Epidermal melanocyte (primary cell): ENCODE measurements around the gene VASN.

ENCODE experiments used
- DNase-seq: peaks from one replicate; pipeline ENCODE4 v3.0.0; 2011; ENCODE audit warnings: low spot score; ENCODE audit not compliant: insufficient read length

VASN gene

GRCh38 chr16:4419402-4419959 lies 47.8 kb downstream of the VASN start:
- DNase-seq = no peak

GRCh38 chr16:4420505-4421105 lies 49.0 kb downstream of the VASN start:
- DNase-seq = no peak

GRCh38 chr16:4425378-4426020 lies 53.9 kb downstream of the VASN start, which contains the start of gene DNAJA3:
Gene DNAJA3 (plus strand): TSS chr16:4425868. CDS start chr16:4425882, 14 bp downstream.
- DNase-seq = peak; percentile 96

GRCh38 chr16:4426021-4426684 lies 54.5 kb downstream of the VASN start:
- DNase-seq = no peak

DNA sequence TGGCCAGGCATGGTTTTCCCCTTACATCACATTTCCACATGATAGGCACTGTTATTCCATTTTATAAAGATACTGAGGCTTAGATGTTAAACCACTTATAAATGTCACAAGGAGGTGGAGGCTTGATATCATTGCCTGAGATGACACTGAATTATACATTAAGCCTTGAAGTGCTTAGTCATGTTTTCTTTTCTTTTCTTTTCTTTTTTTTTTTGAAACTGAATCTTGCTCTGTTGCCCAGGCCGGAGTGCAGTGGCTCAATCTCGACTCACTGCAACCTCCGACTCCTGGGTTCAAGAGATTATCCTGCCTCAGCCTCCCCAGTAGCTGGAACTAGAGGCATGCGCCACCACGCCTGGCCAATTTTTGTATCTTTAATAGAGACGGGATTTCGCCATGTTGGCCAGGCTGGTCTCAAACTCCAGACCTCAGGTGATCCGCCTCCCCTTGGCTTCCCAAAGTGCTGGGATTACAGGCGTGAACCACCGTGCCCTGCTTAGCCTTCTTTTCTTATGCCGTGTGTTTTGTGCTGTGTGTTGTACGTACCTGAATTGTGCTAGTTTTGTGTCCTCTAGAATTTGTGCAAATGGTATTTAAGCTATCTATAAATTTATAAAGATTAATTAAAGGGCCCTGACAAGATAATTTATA lies 55.2 kb downstream of the VASN start:
- DNase-seq = no peak

GRCh38 chr16:4428500-4428899 lies 56.9 kb downstream of the VASN start:
- no peak for DNase-seq

- DNase-seq = no peak
These were observed 59.4 kb downstream of the VASN start for GRCh38 chr16:4431023-4431422.
